AG04449 (cell line): ENCODE data around the gene RXFP1.

Source experiments
- CTCF ChIA-PET: fragments of 350-600 bp; formaldehyde crosslinking; extraction: SDS; loops from one replicate; lab custom pipeline; 2021; ENCODE audit warnings: antibody characterized with exemption; lab: Yijun Ruan, JAX
- POLR2A ChIA-PET: fragments of 400-600, 350-600 bp; formaldehyde crosslinking; extraction: SDS; loops from one replicate; lab custom pipeline; 2020; ENCODE audit warnings: antibody characterized with exemption, inconsistent platforms; lab: Yijun Ruan, JAX
- DNase-seq: peaks from one replicate; pipeline ENCODE4 v3.0.0-alpha.2; 2010; ENCODE audit warnings: low read depth, low spot score
- H3K4me3 ChIP-seq: 2 replicates; pipeline ENCODE4 v1.5.1; 2011; ENCODE audit warnings: low read depth, mild to moderate bottlenecking, control low read depth, low read length
- CTCF ChIP-seq: IDR thresholded peaks from one replicate; pipeline ENCODE4 v1.5.1; 2011; ENCODE audit warnings: mild to moderate bottlenecking, moderate library complexity, low read length, control low read depth, inconsistent platforms; ENCODE audit not compliant: insufficient read depth; ENCODE audit errors: missing control alignments

RXFP1 gene

DNA sequence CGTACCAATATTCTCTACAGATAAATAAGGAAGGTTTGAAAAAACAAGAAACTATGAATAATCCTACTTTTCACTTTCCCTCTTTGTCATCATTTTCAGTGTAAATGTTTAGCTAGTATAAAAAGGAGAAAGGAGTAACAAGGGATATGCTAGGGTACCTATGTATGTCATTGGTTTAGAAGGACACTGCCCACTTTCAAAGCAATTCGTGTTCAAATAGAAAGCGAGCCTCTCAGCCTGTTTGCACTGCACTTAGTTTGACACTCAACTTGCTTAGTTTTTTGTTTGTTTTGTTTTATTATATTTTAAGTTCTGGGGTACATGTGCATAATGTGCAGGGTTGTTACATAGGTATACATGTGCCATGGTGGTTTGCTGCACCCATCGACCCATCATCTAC, 21.6 kb upstream of the RXFP1 start:
- no peak for DNase-seq
- no peak overlapping the region for H3K4me3 ChIP-seq
- ChIA-PET POLR2A (no interaction called here), CTCF (no interaction called here)
- no peak for TF ChIP-seq CTCF

DNA sequence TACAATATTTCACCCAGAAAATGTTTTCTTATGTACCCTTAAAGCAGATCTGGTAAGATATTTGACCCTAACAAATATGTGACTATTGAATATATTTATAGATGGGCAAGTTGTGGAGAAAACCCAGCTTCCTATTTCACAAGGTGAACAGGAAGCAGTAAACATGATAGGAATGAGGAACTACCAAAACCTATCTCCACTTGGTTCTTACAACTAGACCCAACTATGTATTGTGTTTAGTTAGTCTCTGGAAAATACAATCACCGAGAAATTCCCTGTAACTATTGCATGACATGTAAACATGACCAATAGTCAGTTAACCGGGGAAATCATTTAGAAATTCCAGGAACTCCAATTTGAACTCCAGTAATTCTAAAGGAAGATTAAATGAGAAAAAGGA, 8.4 kb upstream of the RXFP1 start:
- H3K4me3 ChIP-seq = no peak overlapping the region
- CTCF ChIA-PET = no interaction called here
- POLR2A ChIA-PET = no interaction called here
- no peak for DNase-seq
- TF ChIP-seq CTCF = no peak

GRCh38 chr4:158519226-158519625, 2.5 kb upstream of the RXFP1 start:
- ChIA-PET POLR2A (no interaction called here), CTCF (no interaction called here)

DNA sequence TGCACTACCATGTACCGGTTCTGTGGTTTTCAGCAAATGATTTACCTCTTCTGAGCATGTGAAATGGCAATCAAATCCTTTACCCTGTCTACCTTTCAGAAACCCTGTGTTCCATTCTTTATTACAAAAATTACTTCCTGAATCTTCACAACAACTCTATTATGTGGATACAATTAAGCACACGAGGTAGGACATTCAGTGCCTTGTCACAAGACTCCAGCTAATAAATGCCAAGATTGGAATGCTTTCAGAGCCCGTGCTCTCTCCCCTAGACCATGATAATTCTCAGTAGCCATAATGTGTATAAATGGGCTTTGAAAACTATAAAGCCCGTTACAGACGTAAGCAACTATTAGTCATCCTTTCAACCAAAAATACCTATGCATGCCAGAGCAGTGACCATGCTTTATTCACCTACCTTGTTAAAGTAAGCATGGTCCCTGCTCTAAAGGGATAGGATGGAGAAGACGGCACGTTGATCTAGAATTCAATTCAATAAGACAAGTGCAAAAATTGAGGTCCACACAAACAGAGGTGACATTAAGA, 2.4 kb downstream of the RXFP1 start:
- H3K4me3 ChIP-seq = no peak overlapping the region

More at GRCh38 chr4:158519226-158519625, 2.5 kb upstream of the RXFP1 start:
- no peak for TF ChIP-seq CTCF
- no peak for DNase-seq
- H3K4me3 ChIP-seq = no peak overlapping the region

GRCh38 chr4:158527516-158527915, 5.8 kb downstream of the RXFP1 start:
- no peak for DNase-seq
- ChIA-PET POLR2A (no interaction called here), CTCF (interaction anchor here (1.5 kb wide), 1 partner anchor 272 kb away, joined by 4 read pairs; no protein-coding TSS in a partner anchor)
- no peak for TF ChIP-seq CTCF
- no peak overlapping the region for H3K4me3 ChIP-seq

More for the DNA sequence above, 2.4 kb downstream of the RXFP1 start:
- TF ChIP-seq CTCF = no peak
- POLR2A ChIA-PET = no interaction called here
- CTCF ChIA-PET = no interaction called here
- no peak for DNase-seq

DNA sequence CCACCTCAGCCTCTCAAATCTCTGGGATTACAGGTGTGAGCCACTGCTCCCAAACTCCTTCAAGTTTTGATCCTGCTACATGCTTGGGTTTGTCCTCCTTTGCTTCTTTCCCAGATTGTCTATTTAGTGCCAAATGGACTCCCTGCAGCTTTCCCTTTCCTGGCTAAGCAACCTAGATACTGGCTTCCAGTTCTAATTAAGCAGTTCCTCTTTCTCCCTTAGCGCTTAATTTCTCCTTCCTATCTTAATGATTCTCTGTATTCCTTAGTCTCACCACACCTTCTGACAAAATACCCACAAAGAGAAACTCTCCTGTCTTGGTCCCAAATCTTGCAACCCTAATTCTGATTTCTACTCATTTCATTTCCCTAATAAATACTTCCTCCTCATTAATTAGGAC, 7.8 kb downstream of the RXFP1 start:
- ChIA-PET POLR2A (no interaction called here), CTCF (no interaction called here)
- no peak overlapping the region for H3K4me3 ChIP-seq
- TF ChIP-seq CTCF = no peak
- DNase-seq = no peak
